Mesenchymal stem cell (in vitro differentiated cells and primary cell): ENCODE data around the gene SSH2.

Experiments used
- DNase-seq: peaks from one replicate; pipeline ENCODE4 v3.0.0-alpha.2; 2013
- H2AFZ ChIP-seq: one replicate; pipeline ENCODE4 v1.6.1; 2013; ENCODE audit warnings: low read depth, mild to moderate bottlenecking, control low read depth, inconsistent platforms, low read length, moderate library complexity
- H2AK5ac ChIP-seq: 2 replicates; pipeline ENCODE4 v1.6.1; 2013; ENCODE audit warnings: low read length, moderate library complexity, mild to moderate bottlenecking, inconsistent platforms; ENCODE audit not compliant: severe bottlenecking
- H2BK120ac ChIP-seq: one replicate; pipeline ENCODE4 v1.6.1; 2013; ENCODE audit warnings: low read depth, mild to moderate bottlenecking, inconsistent platforms, low read length, moderate library complexity
- H2BK12ac ChIP-seq, 2 experiments: one replicate each; pipeline ENCODE4 v1.6.1; 2013; ENCODE audit warnings: inconsistent platforms in 2 of 2, low read length in 2 of 2, mild to moderate bottlenecking in 2 of 2, moderate library complexity in 2 of 2, control low read depth in 1 of 2
- H2BK15ac ChIP-seq: one replicate; pipeline ENCODE4 v1.6.1; 2013; ENCODE audit warnings: mild to moderate bottlenecking, low read depth, inconsistent platforms; ENCODE audit not compliant: poor library complexity, severe bottlenecking
- H2BK5ac ChIP-seq: 2 replicates; pipeline ENCODE4 v1.6.1; 2013; ENCODE audit warnings: low read depth, mild to moderate bottlenecking, low read length, control low read depth, inconsistent platforms; ENCODE audit not compliant: poor library complexity, severe bottlenecking
- H3K14ac ChIP-seq, 2 experiments: one replicate each; pipeline ENCODE4 v1.6.1; 2013; ENCODE audit warnings: inconsistent platforms in 2 of 2, low read length in 2 of 2, control low read depth in 1 of 2, mild to moderate bottlenecking in 1 of 2, moderate library complexity in 1 of 2
- H3K18ac ChIP-seq, 2 experiments: one replicate each; pipeline ENCODE4 v1.6.1; 2013; ENCODE audit warnings: inconsistent platforms in 2 of 2, low read length in 2 of 2, control low read depth in 1 of 2, low read depth in 1 of 2, mild to moderate bottlenecking in 1 of 2
- H3K23ac ChIP-seq, 2 experiments: one replicate each; pipeline ENCODE4 v1.6.1; 2013; ENCODE audit warnings: inconsistent platforms in 2 of 2, low read length in 2 of 2, mild to moderate bottlenecking in 2 of 2, moderate library complexity in 2 of 2, control low read depth in 1 of 2
- H3K27ac ChIP-seq: 2 replicates; pipeline ENCODE4 v1.5.1; 2013; ENCODE audit warnings: mild to moderate bottlenecking, moderate library complexity, low read length, control low read depth, inconsistent platforms; ENCODE audit not compliant: poor library complexity, severe bottlenecking
- H3K27me3 ChIP-seq, 2 experiments: 2 replicates each; pipeline versions ENCODE4 v1.6.1 to v1.7.0; 2013; ENCODE audit warnings: low read length in 2 of 2, mild to moderate bottlenecking in 2 of 2, moderate library complexity in 2 of 2, control low read depth in 1 of 2, inconsistent platforms in 1 of 2; ENCODE audit not compliant: control insufficient read depth in 1 of 2, insufficient read depth in 1 of 2
- H3K36me3 ChIP-seq, 2 experiments: 2 replicates each; pipeline versions ENCODE4 v1.6.1 to v1.7.0; 2013; ENCODE audit warnings: low read length in 2 of 2, control low read depth in 1 of 2, inconsistent platforms in 1 of 2, low read depth in 1 of 2, mild to moderate bottlenecking in 1 of 2; ENCODE audit not compliant: insufficient read depth in 2 of 2, control insufficient read depth in 1 of 2
- H3K4ac ChIP-seq, 2 experiments: one replicate each; pipeline ENCODE4 v1.6.1; 2013; ENCODE audit warnings: inconsistent platforms in 2 of 2, low read length in 2 of 2, mild to moderate bottlenecking in 2 of 2, moderate library complexity in 2 of 2, control low read depth in 1 of 2, low read depth in 1 of 2
- H3K4me1 ChIP-seq: 2 replicates; pipeline ENCODE4 v1.6.1; 2013; ENCODE audit warnings: low read depth, low read length, control low read depth; ENCODE audit not compliant: control insufficient read depth, insufficient read depth
- H3K4me2 ChIP-seq: 2 replicates; pipeline ENCODE4 v1.6.1; 2013; ENCODE audit warnings: low read length, mild to moderate bottlenecking, inconsistent platforms; ENCODE audit not compliant: poor library complexity, severe bottlenecking
- H3K4me3 ChIP-seq, 2 experiments: 2 replicates each; pipeline versions ENCODE4 v1.5.1 to v1.7.0; 2013; ENCODE audit warnings: low read length in 2 of 2, mild to moderate bottlenecking in 2 of 2, control low read depth in 1 of 2, low read depth in 1 of 2; ENCODE audit not compliant: insufficient read depth in 1 of 2
- H3K79me1 ChIP-seq: replicated peaks from 2 replicates; pipeline ENCODE4 v1.6.1; 2013; ENCODE audit warnings: mild to moderate bottlenecking, control low read depth, low read length, inconsistent platforms; ENCODE audit not compliant: poor library complexity, severe bottlenecking
- H3K9ac ChIP-seq: 2 replicates; pipeline ENCODE4 v1.7.0; 2013; ENCODE audit warnings: mild to moderate bottlenecking, low read length, moderate library complexity
- H3K9me3 ChIP-seq: 2 replicates; pipeline ENCODE4 v1.7.0; 2013; ENCODE audit warnings: mild to moderate bottlenecking, low read length; ENCODE audit not compliant: control insufficient read depth
- H4K8ac ChIP-seq: one replicate; pipeline ENCODE4 v1.6.1; 2013; ENCODE audit warnings: inconsistent platforms, mild to moderate bottlenecking, low read length, moderate library complexity
- H4K91ac ChIP-seq: one replicate; pipeline ENCODE4 v1.6.1; 2013; ENCODE audit warnings: mild to moderate bottlenecking, low read length, inconsistent platforms
- WGBS: methylation state at CpG from one replicate; pipeline ENCODE4 v1.1.7; 2013; ENCODE audit warnings: mixed read lengths; 5-methylcytosine and 5-hydroxymethylcytosine counted together

The SSH2 gene

GRCh38 chr17:29583324-29584248, 346.4 kb downstream of the SSH2 start:
- Histone ChIP-seq H3K23ac (no peak overlapping the region), H2BK12ac (no peak overlapping the region), H4K91ac (no peak overlapping the region), H3K9ac (no peak overlapping the region), H3K36me3 (peaks cover 41 to 49% of the 10 kb centered on the region in 2 experiments), H3K18ac (no peak overlapping the region), H3K4me3 (no peak overlapping the region), H3K14ac (no peak overlapping the region), H2BK120ac (no peak overlapping the region), H3K4me1 (peaks cover 43% of the 10 kb centered on the region), H3K4ac (no peak overlapping the region), H2AFZ (no peak overlapping the region), H2AK5ac (no peak overlapping the region), H2BK15ac (no peak overlapping the region), H3K4me2 (no peak overlapping the region), H3K79me1 (peaks cover 33% of the 10 kb centered on the region), H2BK5ac (no peak overlapping the region), H3K27me3 (no peaks in the 10 kb centered on the region), H4K8ac (no peak overlapping the region), H3K27ac (no peak overlapping the region), H3K9me3 (no peaks in the 10 kb centered on the region)
- WGBS, result 91% methylated on average over 15 of the region's 16 CpGs
- no peak for DNase-seq

GRCh38 chr17:29582772-29583171, 347.3 kb downstream of the SSH2 start:
- no peaks in the 10 kb centered on the region for H3K27me3 ChIP-seq
- no peak overlapping the region for H4K91ac ChIP-seq
- peaks cover 41% of the 10 kb centered on the region for H3K79me1 ChIP-seq
- H3K4ac ChIP-seq, result no peak overlapping the region
- H4K8ac ChIP-seq, result no peak overlapping the region
- WGBS, result 96% methylated on average over 12 of the region's 13 CpGs
- no peak overlapping the region for H2BK5ac ChIP-seq
- H3K14ac ChIP-seq, result no peak overlapping the region
- no peak overlapping the region for H2BK15ac ChIP-seq
- no peak overlapping the region for H3K23ac ChIP-seq
- peaks cover 49 to 57% of the 10 kb centered on the region in 2 experiments for H3K36me3 ChIP-seq
- no peak overlapping the region for H3K18ac ChIP-seq
- no peak overlapping the region for H2BK12ac ChIP-seq
- DNase-seq, result no peak
- H3K27ac ChIP-seq, result no peak overlapping the region
- peaks cover 41% of the 10 kb centered on the region for H3K4me1 ChIP-seq
- no peak overlapping the region for H2AFZ ChIP-seq
- no peak overlapping the region for H3K4me3 ChIP-seq
- no peaks in the 10 kb centered on the region for H3K9me3 ChIP-seq
- no peak overlapping the region for H3K4me2 ChIP-seq
- H3K9ac ChIP-seq, result no peak overlapping the region
- H2AK5ac ChIP-seq, result no peak overlapping the region
- no peak overlapping the region for H2BK120ac ChIP-seq

GRCh38 chr17:29582254-29582765, 347.7 kb downstream of the SSH2 start:
- Histone ChIP-seq H3K27ac (no peak overlapping the region), H3K23ac (no peak overlapping the region), H3K36me3 (peaks cover 54 to 62% of the 10 kb centered on the region in 2 experiments), H3K9me3 (no peaks in the 10 kb centered on the region), H4K8ac (no peak overlapping the region), H2AK5ac (no peak overlapping the region), H2BK120ac (no peak overlapping the region), H3K18ac (no peak overlapping the region), H2BK15ac (no peak overlapping the region), H4K91ac (no peak overlapping the region), H3K4me1 (peaks cover 37% of the 10 kb centered on the region), H3K9ac (no peak overlapping the region), H3K4ac (no peak overlapping the region), H2BK12ac (no peak overlapping the region), H3K4me3 (no peak overlapping the region), H3K14ac (no peak overlapping the region), H3K79me1 (peaks cover 42% of the 10 kb centered on the region), H2BK5ac (no peak overlapping the region), H2AFZ (no peak overlapping the region), H3K27me3 (no peaks in the 10 kb centered on the region), H3K4me2 (no peak overlapping the region)
- 93% methylated on average over 10 of the region's 10 CpGs for WGBS
- DNase-seq, result no peak

DNA sequence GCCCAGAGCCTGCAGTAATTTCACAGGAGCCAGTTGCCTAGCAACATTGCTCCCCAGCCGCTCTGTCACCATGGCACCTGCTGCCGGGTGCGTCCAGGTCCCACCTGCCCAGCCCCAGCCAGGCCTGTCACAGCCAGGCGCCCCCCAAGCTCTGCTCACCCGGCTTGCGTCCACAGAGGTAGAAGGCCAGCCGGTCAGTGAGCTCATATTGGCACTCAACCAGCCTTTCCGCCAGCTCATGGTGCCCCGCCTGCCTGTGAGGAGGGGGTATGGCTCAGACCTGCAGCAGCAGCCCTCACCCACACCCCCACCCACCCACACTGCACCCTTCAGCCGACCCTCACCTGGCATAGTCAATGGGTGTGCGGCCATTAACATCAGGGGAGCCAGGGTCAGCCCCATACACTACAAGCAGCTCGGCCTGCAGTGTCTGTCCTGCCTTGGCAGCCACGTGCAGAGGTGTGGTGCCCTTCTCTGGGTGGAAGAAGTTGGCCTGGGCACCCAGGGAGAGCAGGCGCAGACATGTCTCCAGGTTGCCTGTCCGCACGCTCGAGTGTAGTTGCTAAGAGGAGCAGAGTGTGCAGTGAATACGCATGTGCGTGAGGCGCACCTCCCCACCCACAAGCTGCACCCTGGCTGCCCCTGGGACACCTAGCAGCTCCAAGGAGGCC, 348.3 kb downstream of the SSH2 start:
- Histone ChIP-seq H2BK12ac (no peak overlapping the region), H3K9me3 (no peaks in the 10 kb centered on the region), H3K4me3 (no peak overlapping the region), H3K23ac (no peak overlapping the region), H3K79me1 (peaks cover 46% of the 10 kb centered on the region), H4K91ac (no peak overlapping the region), H3K4me1 (peaks cover 31% of the 10 kb centered on the region), H2BK15ac (no peak overlapping the region), H2AK5ac (no peak overlapping the region), H3K18ac (no peak overlapping the region), H3K14ac (no peak overlapping the region), H2BK120ac (no peak overlapping the region), H3K9ac (no peak overlapping the region), H3K27ac (no peak overlapping the region), H4K8ac (no peak overlapping the region), H2BK5ac (no peak overlapping the region), H2AFZ (no peak overlapping the region), H3K27me3 (no peaks in the 10 kb centered on the region), H3K4me2 (no peak overlapping the region), H3K4ac (no peak overlapping the region), H3K36me3 (peaks cover 60 to 68% of the 10 kb centered on the region in 2 experiments)
- 95% methylated on average over 20 of the region's 20 CpGs for WGBS
- no peak for DNase-seq
